EH (cell line): ENCODE results near the gene FYN.
"Not testable (repeated sequence)": the region's sequence is repeated elsewhere in the genome, so short reads cannot be mapped to it uniquely, and the experiment has no call there.

ENCODE experiments used
- DNase-seq: peaks from one replicate; pipeline ENCODE4 v3.0.0-alpha.2; 2015; ENCODE audit warnings: low read depth

Gene FYN

DNA sequence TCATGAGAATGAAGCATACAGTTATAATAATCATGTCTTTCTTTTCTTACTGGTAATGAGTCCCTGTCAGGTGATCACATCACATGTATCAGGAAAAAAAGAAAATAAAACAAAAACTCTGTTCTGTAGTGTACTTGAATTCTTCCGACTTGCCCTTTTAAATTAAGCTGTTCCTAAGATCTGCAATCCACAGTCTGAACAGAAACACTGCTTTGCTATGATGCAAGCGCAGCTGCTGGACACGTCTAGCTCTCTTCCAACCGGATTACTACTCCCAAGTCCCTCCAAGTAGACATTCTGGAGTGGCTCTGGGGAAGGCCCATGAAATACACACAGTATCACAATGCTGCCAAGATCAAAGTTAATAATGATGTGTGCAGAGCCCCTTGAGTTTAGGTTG lies 83.7 kb downstream of the FYN start:
- no peak for DNase-seq

DNA sequence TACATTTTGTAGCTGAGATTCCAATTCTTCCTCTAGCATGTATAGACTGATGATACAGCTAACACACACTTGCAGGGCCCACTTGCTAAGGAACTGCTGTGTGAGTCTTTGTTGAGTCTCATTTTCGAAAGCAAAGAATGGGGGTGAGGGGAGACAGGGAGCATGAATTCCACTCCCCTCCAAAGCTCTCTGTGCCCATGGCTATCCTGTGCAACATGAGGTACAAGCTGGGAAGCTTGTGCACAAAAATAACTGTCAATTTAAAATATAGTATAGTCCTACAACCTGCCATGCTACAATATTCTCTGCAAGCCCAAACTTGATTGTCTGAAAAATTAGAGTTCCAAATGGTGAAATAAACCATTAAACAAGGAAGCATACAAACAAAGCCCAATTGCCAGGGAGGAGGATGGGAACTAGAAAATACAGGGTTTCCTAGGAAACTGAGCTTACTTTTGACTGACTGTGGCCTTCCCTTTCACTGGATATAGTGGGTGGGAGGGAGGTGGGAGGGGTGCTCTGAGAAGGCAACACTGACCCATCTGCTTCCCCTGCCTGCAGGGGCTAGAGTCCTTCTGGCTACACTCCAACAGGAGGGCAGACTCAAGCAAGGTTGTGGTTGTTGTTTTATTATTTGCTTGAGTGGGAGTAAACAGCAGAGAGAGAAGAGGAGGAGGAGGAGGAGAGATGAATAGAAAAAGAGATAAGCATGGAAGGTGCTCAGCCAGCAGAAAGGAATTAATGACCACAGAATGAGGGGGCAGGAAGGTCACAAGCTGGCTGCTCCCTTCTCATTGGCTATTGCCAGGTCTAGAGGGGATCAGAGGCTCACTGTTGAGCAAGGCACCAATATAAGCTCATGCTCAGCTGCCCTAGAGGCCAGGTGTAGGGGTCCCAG lies 84.6 kb downstream of the FYN start:
- no peak for DNase-seq

DNA sequence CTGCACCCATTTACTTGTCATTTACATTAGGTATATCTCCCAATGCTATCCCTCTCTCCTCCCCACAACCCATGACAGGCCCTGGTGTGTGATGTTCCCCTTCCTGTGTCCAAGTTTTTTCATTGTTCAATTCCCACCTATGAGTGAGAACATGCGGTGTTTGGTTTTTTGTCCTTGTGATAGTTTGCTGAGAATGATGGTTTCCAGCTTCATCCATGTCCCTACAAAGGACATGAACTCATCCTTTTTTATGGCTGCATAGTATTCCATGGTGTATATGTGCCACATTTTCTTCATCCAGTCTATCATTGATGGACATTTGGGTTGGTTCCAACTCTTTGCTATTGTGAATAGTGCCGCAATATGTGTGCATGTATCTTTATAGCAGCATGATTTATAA lies 87.1 kb downstream of the FYN start:
- DNase-seq: not testable (repeated sequence)

DNA sequence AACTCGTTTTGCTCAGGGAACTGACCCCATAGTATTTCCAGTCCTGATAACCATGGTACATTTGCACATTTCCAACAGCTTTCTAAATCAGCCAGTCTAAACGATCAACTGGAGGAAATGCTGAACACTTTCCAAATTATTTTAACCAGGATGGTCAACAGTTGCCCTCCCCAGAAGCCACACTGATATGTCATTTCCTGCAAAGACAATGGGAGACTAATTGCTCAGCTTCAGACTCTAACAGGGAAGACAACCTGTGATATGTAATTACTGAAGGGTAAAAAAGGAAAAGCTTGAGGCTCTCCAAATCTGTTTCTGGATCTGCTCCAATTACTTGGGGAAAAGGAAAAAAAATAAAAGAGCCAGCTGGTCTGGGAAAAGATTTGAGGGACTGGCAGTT lies 88.8 kb downstream of the FYN start:
- peak; percentile 47 for DNase-seq

DNA sequence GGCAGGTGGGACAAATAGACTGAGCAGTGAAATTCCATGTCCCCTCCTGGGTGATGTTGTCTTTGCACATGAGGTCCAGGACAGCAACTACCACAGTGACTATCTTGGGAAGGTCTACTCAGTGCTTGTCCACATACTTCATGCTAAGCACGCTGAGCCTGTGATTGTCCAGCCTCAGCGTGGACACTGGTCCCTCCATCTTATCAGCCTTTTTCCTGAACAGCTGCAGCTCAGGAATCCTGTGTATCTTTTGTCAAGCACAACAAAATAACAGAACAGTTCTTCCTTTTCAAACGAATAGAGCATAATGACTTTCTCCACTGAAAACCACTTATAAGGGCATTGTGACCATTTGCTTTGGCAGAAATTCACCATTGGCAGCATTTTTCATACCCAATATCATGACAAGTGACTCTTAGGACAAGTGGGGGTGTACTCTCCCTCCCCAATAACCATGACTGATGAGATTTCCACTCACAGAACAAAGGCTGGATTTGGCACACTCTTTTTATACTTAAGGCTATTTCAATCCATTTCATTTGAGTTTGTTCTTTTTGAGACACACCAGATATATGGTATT lies 90.3 kb downstream of the FYN start:
- DNase-seq: no peak

DNA sequence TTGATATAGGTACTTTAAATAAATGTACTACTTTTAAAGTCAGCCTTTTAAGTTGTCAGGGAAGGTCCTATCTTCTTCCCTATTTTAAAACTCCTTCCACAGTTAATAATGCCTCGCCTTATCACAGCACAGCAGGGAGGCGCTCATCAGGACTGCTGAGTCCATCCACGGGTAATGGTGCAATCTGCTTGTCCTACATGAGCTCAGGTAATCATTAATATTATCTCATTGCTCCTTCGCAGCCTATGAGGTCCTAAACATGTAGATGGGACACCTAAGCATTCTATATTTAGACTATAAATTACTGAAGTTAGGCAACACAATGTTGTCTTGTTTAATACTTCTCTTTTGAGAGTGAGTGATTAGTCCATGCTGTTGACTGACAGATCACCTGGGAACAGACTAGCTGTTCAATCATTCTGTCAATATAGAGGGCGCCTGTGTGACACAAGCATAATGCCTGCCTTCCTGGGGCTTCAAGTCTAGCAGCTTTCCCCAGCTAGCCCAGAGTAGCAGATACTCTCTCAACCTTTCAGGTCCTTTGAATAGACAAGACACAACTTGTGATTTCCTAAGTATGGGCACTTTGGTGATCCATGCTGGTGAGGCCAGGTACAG lies 91.0 kb downstream of the FYN start:
- DNase-seq: no peak

DNA sequence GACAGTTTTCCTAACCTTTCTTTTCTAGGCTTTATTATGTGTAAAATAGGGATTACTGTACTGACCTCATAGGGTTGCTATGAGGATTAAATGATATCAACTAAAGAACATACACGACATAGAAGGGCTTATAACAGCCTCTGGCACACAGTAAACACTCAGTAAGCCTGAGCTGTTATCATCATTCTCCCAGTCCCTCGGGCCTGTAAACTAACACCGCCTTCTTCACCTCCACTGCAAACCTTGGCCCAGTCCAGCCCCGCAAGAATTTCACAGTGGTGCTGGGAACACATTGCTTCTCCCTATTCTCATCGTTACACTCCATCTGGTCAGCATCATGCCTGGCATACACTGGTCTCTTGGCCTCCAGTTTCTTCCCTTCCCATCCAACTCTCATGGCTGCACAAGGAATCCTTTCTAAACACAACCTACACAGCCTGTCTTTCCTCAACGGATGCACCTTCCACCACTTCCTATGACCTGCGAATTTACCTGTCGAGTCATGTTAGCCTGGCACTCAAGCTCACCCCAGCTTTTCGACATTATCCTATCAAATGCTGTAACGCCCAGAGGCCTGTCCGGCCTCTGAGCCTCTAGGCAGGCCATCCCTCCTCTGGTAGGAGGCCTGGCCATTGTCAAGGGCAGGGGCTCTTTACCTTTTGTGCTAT lies 92.1 kb downstream of the FYN start:
- DNase-seq: peak; percentile 35

DNA sequence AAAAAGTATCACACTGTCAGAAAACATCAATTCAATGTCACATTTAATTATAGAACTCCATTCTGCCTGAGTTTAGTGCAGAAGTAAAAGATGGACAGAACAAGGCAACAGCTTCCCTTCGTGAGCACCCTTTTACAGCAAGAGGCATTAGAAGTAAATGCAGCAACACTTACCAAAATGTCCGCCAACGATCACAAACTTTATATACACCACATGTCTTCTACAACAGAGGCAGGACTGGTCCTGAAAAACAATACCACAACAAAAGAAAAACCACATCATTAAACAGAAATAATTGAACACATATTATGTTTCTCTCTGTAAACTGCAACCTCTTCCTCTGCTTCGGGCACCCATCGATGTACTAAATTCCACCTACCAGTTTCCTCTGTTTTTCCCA lies 92.9 kb downstream of the FYN start:
- DNase-seq: no peak

DNA sequence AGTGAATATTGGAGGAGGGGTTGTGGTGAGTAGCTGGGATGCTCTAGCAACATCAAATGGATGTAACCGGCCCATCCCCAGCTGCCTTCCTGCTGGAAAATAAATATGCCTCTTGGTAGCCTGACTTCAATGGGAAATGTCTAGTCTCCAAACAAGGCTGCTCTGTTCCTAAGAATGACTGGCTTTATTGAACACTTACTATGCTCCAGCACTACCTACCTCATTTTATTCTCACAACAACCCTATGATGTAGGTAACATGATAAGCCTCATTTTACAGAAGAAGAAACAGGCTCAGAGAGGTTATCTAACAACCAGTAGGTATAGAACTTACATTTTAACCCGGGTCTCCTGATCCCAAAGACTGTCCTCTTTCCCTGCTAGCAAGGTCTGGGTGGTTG lies 93.6 kb downstream of the FYN start:
- no peak for DNase-seq

DNA sequence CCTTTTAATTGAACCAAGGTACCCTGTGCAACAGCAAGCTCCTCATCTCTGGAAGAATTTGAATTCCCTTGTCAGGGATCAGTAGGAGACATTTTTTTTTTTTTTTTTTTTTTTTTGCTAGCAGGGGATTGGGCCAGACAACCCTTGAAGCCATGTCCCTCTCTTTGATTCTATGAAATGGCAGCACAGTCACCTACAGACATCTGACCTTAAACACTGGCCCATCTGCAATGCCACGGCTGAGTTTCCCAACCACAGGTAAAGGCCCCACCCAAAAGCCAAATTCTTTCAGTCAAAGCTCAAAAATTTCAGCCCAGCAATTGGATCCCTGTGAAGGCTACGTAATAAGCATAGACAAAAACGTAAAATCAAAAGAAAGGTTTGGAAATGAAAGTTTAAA lies 94.2 kb downstream of the FYN start:
- no peak for DNase-seq

DNA sequence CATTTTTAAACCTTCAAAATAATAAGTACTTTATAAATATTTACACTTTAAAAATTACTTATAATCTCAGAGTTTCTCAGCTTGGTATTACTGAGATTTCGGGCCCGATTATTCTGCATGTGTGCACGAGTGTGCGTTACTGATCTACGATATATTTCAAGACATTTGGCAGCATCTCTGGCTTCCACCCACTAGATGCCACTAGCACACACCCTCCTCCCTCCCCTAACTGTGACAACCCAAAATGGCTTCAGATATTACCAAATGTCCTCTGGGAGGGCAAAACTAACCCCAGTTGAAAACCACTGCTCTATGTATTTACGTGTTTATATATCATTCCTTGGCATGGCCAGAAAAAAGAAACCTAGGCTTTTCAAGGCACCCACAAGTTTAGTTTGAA lies 95.9 kb downstream of the FYN start:
- DNase-seq: no peak

DNA sequence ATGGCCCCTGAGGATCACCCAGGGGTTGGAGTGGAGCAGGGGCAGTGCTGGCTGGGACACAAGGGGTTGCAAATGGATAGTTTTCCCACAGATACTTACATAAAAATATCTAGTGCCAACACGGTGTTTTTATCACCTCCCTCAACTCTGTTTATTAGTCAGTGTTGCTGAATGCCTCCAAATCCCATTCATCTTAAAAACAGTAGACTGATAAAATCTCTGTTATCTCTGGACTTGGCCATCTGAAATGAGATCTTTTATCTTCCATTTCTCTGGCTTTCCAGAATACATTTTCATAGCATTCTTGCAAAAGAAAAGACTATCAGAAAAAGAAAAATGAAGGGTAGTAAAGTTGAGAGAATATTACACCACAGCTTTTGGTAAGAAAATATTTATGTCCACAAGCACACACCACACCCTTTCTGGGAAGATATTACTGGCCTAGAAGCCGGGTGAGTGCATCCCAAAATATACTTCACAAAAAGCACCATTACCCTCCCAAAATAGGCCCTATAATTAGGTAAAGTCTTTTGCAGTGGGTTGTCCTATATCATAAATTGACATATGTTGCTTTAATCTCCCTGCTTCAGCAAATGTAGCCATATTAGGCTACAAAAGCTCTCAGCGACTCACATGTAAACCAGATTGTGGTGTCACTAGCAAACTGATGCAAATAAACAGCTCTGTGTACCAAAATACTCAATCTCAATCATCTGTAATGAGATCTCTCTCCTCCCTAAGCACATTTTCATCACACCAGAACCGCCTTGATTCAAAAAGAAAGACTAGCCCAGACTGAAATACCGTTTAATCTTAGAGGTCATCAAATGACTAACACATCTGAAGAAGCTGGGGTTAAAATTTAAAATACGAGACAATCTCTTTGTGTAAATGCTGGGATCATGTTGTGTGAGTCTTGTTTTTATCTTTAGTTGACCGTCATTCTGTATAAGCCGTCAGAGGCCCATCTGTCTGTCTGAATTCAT lies 96.7 kb downstream of the FYN start:
- peak; percentile 11 for DNase-seq

DNA sequence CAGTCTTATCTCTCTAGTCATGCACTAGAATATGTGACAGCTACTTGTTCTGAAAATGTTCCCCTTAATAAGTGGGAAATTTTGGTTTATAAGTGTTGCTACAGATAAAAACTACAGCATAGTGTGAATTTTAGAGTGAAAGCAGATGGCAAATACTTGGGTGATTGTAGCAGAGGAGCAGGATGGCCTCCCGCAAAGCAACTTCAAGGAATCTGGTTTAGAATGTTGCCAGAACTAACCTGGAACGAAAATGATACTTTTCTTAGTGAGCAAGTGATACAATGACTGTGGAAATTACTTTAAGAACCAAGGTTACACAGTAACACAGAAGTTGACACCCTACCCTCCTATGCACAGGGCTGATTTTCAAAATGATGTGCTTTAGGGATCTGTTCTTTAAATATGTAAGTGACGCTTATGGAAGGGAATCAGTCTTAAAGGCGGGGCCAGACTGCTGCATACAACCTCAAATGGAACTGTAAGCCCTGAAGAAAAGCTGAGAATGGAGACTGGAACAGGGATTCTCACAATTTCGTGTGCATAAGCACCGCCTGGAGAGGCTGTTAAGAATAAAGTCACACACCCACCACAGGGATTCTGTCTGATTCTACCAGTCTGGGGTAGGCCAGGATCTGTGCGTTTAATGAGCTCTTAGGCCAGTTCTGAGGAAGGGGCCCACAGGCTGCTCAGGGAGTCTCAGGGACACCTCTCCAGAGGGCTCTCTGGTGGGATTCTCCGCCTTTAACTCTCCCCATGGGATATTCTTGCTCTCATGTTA lies 97.9 kb downstream of the FYN start:
- no peak for DNase-seq

DNA sequence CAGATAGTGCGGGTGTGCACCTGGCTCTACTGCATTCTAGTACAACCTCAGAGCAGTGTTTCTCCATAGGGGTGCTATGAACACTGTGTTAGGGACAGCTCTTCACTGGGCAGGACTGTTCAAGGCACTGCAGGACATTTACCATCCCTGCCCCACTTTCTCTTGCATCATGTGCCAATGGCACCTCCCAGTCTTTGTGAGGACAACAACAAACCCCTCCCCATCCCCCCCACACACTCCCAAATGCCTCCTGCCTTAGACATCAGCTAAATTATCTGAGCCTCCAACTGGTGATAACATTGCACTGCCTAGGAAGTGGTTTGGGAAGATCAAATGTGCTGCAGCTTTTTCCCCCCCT lies 98.9 kb downstream of the FYN start:
- peak; percentile 42 for DNase-seq

DNA sequence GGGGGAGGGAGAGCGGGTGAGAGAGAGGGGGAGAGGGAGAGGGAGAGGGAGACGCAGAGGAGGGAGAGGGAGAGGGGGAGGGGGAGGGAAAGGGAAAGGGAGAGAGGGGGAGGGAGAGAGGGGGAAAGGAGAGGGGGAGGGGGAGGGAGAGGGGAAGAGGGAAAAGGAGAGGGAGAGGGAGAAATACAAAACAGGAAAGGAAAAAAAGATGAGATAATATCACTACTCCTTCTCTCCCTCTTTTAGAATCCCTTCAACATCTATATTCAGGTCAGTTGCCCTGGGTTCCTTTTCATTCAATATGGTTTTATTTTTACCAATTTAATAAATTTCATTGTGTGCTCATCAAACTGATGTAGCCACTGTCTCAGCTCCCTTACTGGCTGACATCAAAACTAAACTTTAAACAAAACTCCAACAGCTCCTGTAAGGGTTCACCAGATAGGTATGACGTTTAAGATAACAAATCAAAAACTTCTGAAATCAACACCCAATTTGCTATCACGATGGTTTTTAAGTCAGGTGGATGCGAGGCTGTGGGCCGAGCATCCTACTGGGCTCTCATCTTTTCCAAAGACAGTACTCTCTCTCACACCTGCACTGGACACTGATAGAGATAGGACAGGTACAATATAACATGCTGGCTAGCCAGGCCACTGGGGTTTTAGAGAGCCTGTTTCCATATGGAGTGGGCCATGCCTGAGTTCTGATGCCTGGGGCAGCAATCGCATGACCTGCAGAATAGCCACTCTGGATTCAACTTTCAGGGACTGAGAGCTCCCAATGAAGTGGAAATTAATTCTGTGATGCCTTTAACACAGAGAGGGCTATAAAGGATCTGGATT lies 99.5 kb downstream of the FYN start:
- no peak for DNase-seq

DNA sequence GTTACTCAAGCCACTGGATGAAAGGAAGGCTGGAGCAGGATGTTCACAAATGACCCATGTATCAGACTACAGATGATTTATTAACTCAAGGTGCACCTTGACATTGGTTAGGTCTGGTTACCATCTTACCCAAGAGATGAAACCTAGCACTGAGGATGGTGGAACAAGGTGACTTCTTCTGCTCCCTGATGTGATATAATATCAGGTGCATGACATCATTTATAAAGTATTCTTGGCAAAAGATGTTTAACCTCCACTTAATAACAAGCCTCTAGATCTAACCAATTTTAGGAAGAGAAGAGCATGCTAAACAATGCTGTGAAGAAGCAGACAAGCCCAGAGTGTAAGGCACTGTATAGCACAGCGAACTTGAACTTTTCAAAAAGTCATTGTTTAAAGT lies 100.9 kb downstream of the FYN start:
- DNase-seq: no peak

DNA sequence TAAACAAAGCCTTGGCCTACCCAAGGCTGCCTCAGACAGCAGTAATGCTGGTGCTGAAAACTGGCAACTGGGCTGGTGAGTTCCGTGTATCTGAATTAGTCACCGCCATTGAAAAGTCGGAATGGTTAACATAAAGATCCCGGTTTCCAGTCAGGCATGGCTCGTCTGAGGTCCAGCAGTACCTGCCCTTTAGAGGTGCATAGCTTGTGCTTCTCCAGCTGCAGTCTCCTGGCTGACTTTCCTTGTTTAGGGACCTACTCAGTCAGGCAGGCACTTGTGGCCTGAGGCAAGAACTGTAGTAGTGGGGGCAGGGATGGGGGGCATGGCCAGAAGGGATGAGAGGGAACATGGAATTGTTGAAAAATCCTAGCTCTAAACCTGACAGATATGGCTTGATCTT lies 101.6 kb downstream of the FYN start:
- no peak for DNase-seq

DNA sequence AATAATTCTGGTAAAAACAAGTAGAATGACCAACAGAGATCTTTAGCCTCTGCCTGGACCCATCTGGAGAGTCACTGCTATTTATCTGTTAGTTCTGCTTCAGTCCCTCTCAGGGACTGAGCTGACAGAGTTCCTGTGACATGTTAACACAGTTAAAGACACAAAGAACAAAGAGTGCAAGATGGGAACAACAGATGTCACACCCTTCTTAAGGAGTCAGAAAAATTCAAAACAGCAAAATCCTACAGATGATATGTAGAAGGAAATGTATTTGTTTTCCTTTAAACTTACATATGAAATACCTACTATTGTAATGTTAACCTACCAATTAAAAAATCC lies 102.2 kb downstream of the FYN start:
- no peak for DNase-seq

DNA sequence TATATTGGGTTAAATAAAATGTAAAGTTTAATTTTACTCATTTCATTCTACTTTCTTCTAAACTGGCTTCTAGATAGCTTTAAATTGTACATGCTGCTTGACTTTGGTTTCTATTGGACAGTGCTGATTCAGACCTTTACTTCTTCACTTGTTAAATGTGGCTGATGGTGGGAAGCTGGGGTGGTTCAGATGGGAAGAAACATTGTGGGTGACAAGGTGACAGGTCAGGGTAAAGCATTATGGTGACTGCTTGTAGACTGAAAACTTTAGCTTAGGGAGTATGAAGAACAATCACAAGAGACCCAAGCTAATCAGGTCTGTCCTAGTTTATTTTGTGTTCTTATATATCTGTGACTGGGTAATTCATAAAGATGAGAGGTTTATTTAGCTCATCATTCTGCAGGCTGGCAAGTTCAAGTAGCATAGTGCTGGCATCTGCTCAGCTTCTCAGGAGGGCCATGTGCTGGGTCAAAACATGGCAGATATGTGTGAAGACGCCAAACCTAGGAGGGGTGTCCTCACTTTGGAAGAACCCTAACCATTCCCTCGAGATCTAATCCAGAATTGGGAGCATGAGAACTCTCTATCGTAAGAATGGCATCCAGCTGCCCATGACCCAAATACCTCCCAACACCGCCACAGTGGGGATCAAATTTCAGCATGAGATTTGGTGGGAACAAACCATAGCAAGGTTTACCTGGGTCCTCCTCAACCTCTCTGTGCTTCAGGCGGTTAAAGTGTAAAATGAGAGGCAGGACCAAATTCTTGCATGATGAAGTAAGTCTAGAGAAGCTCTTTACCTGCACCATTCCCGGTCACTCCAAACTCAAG lies 102.8 kb downstream of the FYN start:
- no peak for DNase-seq
